IMR-90 (cell line): ENCODE results near the gene LTF. TPM values are rescaled to one million over a fixed set of nuclear protein-coding genes. Genes with fewer than 3 reads are reported as not detected.

ENCODE experiments used
- ATAC-seq: fragments of 200-7000 bp; cut with Tn5 transposase; 2 replicates; pipeline ENCODE4 v1.9.1; 2020; ENCODE audit warnings: low read depth, mild to moderate bottlenecking, moderate library complexity
- BruUV-seq: library from RNA; stranded (reverse); fragments of 400-500 nt; replicated peaks from 2 replicates; lab custom pipeline; 2021; lab: Mats Ljungman, UMichigan
- CTCF ChIA-PET: fragments of 300-600 bp; formaldehyde crosslinking; extraction: SDS; loops from one replicate; lab custom pipeline; 2021; ENCODE audit warnings: antibody characterized with exemption; lab: Yijun Ruan, JAX
- POLR2A ChIA-PET: fragments of 300-600 bp; sonication (Branson Sonifier 250); formaldehyde crosslinking; loops from one replicate; lab custom pipeline; 2022; ENCODE audit warnings: antibody characterized with exemption; ENCODE audit not compliant: unreplicated experiment; lab: Charles Lee
- DNase-seq: peaks from one replicate; pipeline ENCODE4 v3.0.0; 2013
- H2AFZ ChIP-seq: replicated peaks from 2 replicates; pipeline ENCODE3; 2013; ENCODE audit warnings: low read length, mild to moderate bottlenecking; ENCODE audit not compliant: poor library complexity
- H2AK5ac ChIP-seq: 2 replicates; pipeline ENCODE4 v1.6.1; 2013; ENCODE audit warnings: low read depth, low read length, inconsistent platforms
- H2AK9ac ChIP-seq: replicated peaks from 2 replicates; pipeline ENCODE3; 2013; ENCODE audit warnings: mild to moderate bottlenecking, low read depth, low read length, moderate library complexity; ENCODE audit not compliant: poor library complexity
- H2BK120ac ChIP-seq: 2 replicates; pipeline ENCODE4 v1.6.1; 2013; ENCODE audit warnings: low read depth, low read length, inconsistent platforms
- H2BK15ac ChIP-seq: 3 replicates; pipeline ENCODE4 v1.6.1; 2013; ENCODE audit warnings: low read depth, low read length, inconsistent platforms
- H2BK20ac ChIP-seq: 2 replicates; pipeline ENCODE4 v1.6.1; 2013; ENCODE audit warnings: low read depth, mild to moderate bottlenecking, inconsistent platforms, low read length, moderate library complexity
- H2BK5ac ChIP-seq: 2 replicates; pipeline ENCODE4 v1.6.1; 2013; ENCODE audit warnings: mild to moderate bottlenecking, low read depth, low read length, inconsistent platforms; ENCODE audit not compliant: poor library complexity, severe bottlenecking
- H3K14ac ChIP-seq: replicated peaks from 2 replicates; pipeline ENCODE4 v1.6.1; 2013; ENCODE audit warnings: low read depth, low read length, inconsistent platforms
- H3K18ac ChIP-seq: 2 replicates; pipeline ENCODE4 v1.6.1; 2013; ENCODE audit warnings: low read depth, low read length, control low read depth
- H3K23ac ChIP-seq: 2 replicates; pipeline ENCODE4 v1.6.1; 2013; ENCODE audit warnings: low read depth, low read length, inconsistent platforms
- H3K27ac ChIP-seq: 2 replicates; pipeline ENCODE4 v1.5.1; 2013; ENCODE audit warnings: mild to moderate bottlenecking, control low read depth, low read length; ENCODE audit not compliant: insufficient read depth
- H3K27me3 ChIP-seq: 2 replicates; pipeline ENCODE4 v1.6.1; 2013; ENCODE audit warnings: low read length; ENCODE audit not compliant: control insufficient read depth, insufficient read depth
- H3K36me3 ChIP-seq: 2 replicates; pipeline ENCODE4 v1.6.1; 2013; ENCODE audit warnings: low read length, mixed read lengths; ENCODE audit not compliant: control insufficient read depth, insufficient read depth
- H3K4ac ChIP-seq: 2 replicates; pipeline ENCODE4 v1.6.1; 2013; ENCODE audit warnings: low read depth, low read length, inconsistent platforms
- H3K4me1 ChIP-seq: 2 replicates; pipeline ENCODE4 v1.6.1; 2013; ENCODE audit warnings: low read length, mixed read lengths; ENCODE audit not compliant: control insufficient read depth, insufficient read depth
- H3K4me2 ChIP-seq: 2 replicates; pipeline ENCODE4 v1.6.1; 2013; ENCODE audit warnings: low read depth, mild to moderate bottlenecking, control low read depth, low read length, moderate library complexity
- H3K4me3 ChIP-seq: 2 replicates; pipeline ENCODE4 v1.5.1; 2013; ENCODE audit warnings: low read depth, mild to moderate bottlenecking, control low read depth, low read length, moderate library complexity; ENCODE audit not compliant: insufficient read depth
- H3K56ac ChIP-seq: 2 replicates; pipeline ENCODE4 v1.6.1; 2013; ENCODE audit warnings: low read length, inconsistent platforms; ENCODE audit not compliant: insufficient read depth; ENCODE audit errors: extremely low read depth
- H3K79me1 ChIP-seq, 2 experiments: 2 replicates each; pipeline ENCODE4 v1.6.1; 2013; ENCODE audit warnings: low read length in 2 of 2, inconsistent platforms in 1 of 2, low read depth in 1 of 2
- H3K9ac ChIP-seq: 2 replicates; pipeline ENCODE4 v1.6.1; 2013; ENCODE audit warnings: low read depth, low read length, control low read depth
- H3K9me1 ChIP-seq: 2 replicates; pipeline ENCODE4 v1.6.1; 2013; ENCODE audit warnings: low read length, inconsistent platforms; ENCODE audit not compliant: insufficient read depth
- H3K9me3 ChIP-seq: 2 replicates; pipeline ENCODE4 v1.6.1; 2013; ENCODE audit warnings: low read length; ENCODE audit not compliant: control insufficient read depth, insufficient read depth
- H4K20me1 ChIP-seq: 2 replicates; pipeline ENCODE4 v1.6.1; 2013; ENCODE audit warnings: low read length, inconsistent platforms; ENCODE audit not compliant: insufficient read depth
- H4K5ac ChIP-seq: 2 replicates; pipeline ENCODE4 v1.6.1; 2013; ENCODE audit warnings: mild to moderate bottlenecking, low read depth, low read length, control low read depth
- H4K8ac ChIP-seq, 2 experiments: 2 replicates each; pipeline ENCODE4 v1.6.1; 2013; ENCODE audit warnings: low read depth in 2 of 2, low read length in 2 of 2, control low read depth in 1 of 2, inconsistent platforms in 1 of 2
- H4K91ac ChIP-seq: 2 replicates; pipeline ENCODE4 v1.6.1; 2013; ENCODE audit warnings: low read depth, low read length, inconsistent platforms; ENCODE audit not compliant: insufficient read depth
- BHLHE40 ChIP-seq: fragments of 150-350 bp; IDR thresholded peaks from 2 replicates; pipeline ENCODE4 v1.6.1; 2016; ENCODE audit warnings: mild to moderate bottlenecking, low read depth, low read length
- CEBPB ChIP-seq: IDR thresholded peaks from 2 replicates; pipeline ENCODE4 v1.6.1; 2012; ENCODE audit warnings: low read depth, low read length, improper control_type of control experiment
- CHD1 ChIP-seq: IDR thresholded peaks from 2 replicates; pipeline ENCODE4 v1.6.1; 2012; ENCODE audit warnings: low read depth, low read length, improper control_type of control experiment
- FOS ChIP-seq: fragments of 150-350 bp; IDR thresholded peaks from 2 replicates; pipeline ENCODE4 v1.6.1; 2016; ENCODE audit warnings: low read depth, low read length
- MAFK ChIP-seq: IDR thresholded peaks from 2 replicates; pipeline ENCODE4 v1.6.1; 2012; ENCODE audit warnings: low read depth, low read length, improper control_type of control experiment
- MAZ ChIP-seq: IDR thresholded peaks from 2 replicates; pipeline ENCODE4 v1.6.1; 2012; ENCODE audit warnings: low read depth, mild to moderate bottlenecking, low read length, improper control_type of control experiment, moderate library complexity, borderline replicate concordance
- MXI1 ChIP-seq: IDR thresholded peaks from 2 replicates; pipeline ENCODE4 v1.6.1; 2012; ENCODE audit warnings: low read depth, mild to moderate bottlenecking, low read length, moderate library complexity, borderline replicate concordance
- NFE2L2 ChIP-seq: fragments of 150-350 bp; IDR thresholded peaks from 2 replicates; pipeline ENCODE4 v1.6.1; 2016; ENCODE audit warnings: low read depth, mild to moderate bottlenecking, low read length
- POLR2A ChIP-seq: IDR thresholded peaks from 2 replicates; pipeline ENCODE4 v1.6.1; 2012; ENCODE audit warnings: mild to moderate bottlenecking, low read depth, low read length
- RAD21 ChIP-seq: IDR thresholded peaks from 2 replicates; pipeline ENCODE4 v1.6.1; 2012; ENCODE audit warnings: low read length, improper control_type of control experiment
- RCOR1 ChIP-seq: IDR thresholded peaks from 2 replicates; pipeline ENCODE4 v1.6.1; 2012; ENCODE audit warnings: mild to moderate bottlenecking, low read length, improper control_type of control experiment; ENCODE audit not compliant: insufficient replicate concordance
- RFX5 ChIP-seq: IDR thresholded peaks from 2 replicates; pipeline ENCODE4 v1.8.0; 2012; ENCODE audit warnings: low read depth, mild to moderate bottlenecking, low read length, moderate library complexity
- SMC3 ChIP-seq: fragments of 150-350 bp; IDR thresholded peaks from 2 replicates; pipeline ENCODE4 v1.6.1; 2016; ENCODE audit warnings: low read depth, mild to moderate bottlenecking, antibody characterized with exemption, low read length, moderate library complexity
- WGBS, 2 experiments: methylation state at CpG; one replicate each; pipeline versions ENCODE4 v1.1.5 to v1.1.7; 2013; ENCODE audit warnings: missing lambda C conversion rate in 2 of 2; ENCODE audit not compliant: insufficient read length in 1 of 2; ENCODE audit errors: extremely low coverage in 2 of 2; 5-methylcytosine and 5-hydroxymethylcytosine counted together
- dilution Hi-C: fragments of 300-500 bp; cut with HindIII; formaldehyde crosslinking; loops from one replicate; pipeline ENCODE4 v1.14.3; 2018; ENCODE audit warnings: low sequenced_read_pairs; ENCODE audit not compliant: unreplicated experiment
- in situ Hi-C: fragments of 300-500 bp; cut with MboI; formaldehyde crosslinking; loops from 3 replicates; pipeline ENCODE4 v1.14.3; 2019; ENCODE audit warnings: low sequenced_read_pairs, inconsistent platforms, mixed read lengths
- intact Hi-C: fragments of 100-400 bp; cut with micrococcal nuclease; formaldehyde crosslinking; loops from 2 replicates; pipeline ENCODE4 v1.10.0; 2022
- polyA plus RNA-seq, 3 experiments: library from polyadenylated mRNA; depleted of rRNA; stranded (reverse); fragments of >200 nt; gene quantifications; 2 replicates each; pipeline ENCODE4 v1.2.3, GENCODE V29; 2012; ENCODE audit warnings: low replicate concordance in 1 of 3
- total RNA-seq: library from RNA; depleted of rRNA; stranded (reverse); fragments of >200 nt; gene quantifications from 2 replicates; pipeline ENCODE4 v1.2.3, GENCODE V29; 2012
- TF ChIP-seq, protein P1 (sequence below): fragments of 150-350 bp; IDR thresholded peaks from 2 replicates; pipeline ENCODE4 v1.6.1; 2016; ENCODE audit warnings: low read depth, mild to moderate bottlenecking, low read length, moderate library complexity, borderline replicate concordance
- TF ChIP-seq, protein P2 (sequence below): conservative IDR thresholded peaks from 2 replicates; pipeline ENCODE4 v1.5.1; 2012; ENCODE audit warnings: mild to moderate bottlenecking, low read depth, low read length, improper control_type of control experiment
- TF ChIP-seq, protein P3 (sequence below): fragments of 150-350 bp; IDR thresholded peaks from 2 replicates; pipeline ENCODE4 v1.6.1; 2017; ENCODE audit warnings: mild to moderate bottlenecking, antibody characterized with exemption, low read length, low read depth

The LTF gene
- total and polyA plus RNA-seq, 2 of the 4 experiments (the other 2 are of a cell fraction): not detected

DNA sequence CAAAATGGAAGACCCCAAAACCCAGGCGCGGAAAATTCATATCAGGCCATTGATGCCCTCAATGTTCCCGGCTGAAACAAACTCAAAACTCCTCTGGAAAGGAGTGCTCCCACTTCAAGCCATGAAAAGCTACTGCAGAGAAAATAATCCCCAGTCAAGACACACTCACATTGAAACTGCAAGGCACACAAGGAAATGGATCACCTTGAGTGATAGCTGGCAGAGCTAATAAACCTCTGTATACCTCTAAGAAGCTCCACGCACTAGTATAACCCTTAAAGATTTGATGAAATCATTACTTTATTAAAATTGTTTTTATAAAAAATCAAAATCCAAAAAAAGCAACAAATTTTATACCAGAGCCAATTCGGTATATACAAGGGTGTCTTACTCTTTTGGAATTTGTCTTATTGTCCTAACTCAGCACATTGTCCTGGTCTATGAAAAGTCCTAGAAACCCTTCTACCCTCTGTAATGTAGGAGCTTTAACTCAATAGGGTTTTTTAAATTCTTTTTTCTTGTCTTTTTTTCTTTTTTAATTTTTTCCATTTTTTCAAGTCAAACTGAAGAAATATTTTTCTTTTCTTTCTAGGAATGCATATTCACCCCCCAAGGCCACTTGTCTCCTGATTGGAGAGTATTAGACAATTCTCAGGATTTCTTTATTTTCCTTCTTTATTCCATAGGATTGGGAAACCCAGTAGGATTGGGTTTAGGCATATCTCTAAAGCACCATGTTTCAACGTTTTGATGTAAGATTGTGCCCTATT is 66.3 kb downstream of the LTF start:
- Histone ChIP-seq H3K27ac (no peak overlapping the region), H2BK5ac (no peak overlapping the region), H3K4me2 (no peak overlapping the region), H3K14ac (no peak overlapping the region), H2BK120ac (no peak overlapping the region), H4K91ac (no peak overlapping the region), H3K56ac (no peak overlapping the region), H3K27me3 (peaks cover 4% of the 10 kb centered on the region; the same call in 1 of the 2 replicates), H3K18ac (no peak overlapping the region), H4K8ac (no peak overlapping the region), H3K9me1 (no peaks in the 10 kb centered on the region; the same call in 1 of the 2 replicates), H2AK9ac (no peak overlapping the region), H3K36me3 (no peaks in the 10 kb centered on the region), H3K4me1 (peaks cover 9% of the 10 kb centered on the region), H3K9me3 (no peaks in the 10 kb centered on the region), H2AK5ac (no peak overlapping the region), H4K5ac (no peak overlapping the region), H3K4me3 (no peak overlapping the region), H4K20me1 (no peaks in the 10 kb centered on the region), H3K23ac (no peak overlapping the region), H2BK15ac (no peak overlapping the region), H3K4ac (no peak overlapping the region), H3K79me1 (no peaks in the 10 kb centered on the region), H2AFZ (no peak overlapping the region), H2BK20ac (no peak overlapping the region), H3K9ac (no peak overlapping the region)
- POLR2A ChIA-PET: no interaction called here
- intact Hi-C loops (no loop called here), dilution Hi-C loops (no loop called here), in situ Hi-C loops (no loop called here)
- WGBS, 2 experiments: no CpG with 5 or more reads among the region's 6 CpGs
- CTCF ChIA-PET: no interaction called here
- no peak for DNase-seq
- TF ChIP-seq POLR2A: no peak
- TF ChIP-seq MXI1: no peak
- no peak for TF ChIP-seq MAZ
- no peak for TF ChIP-seq RFX5
- TF ChIP-seq, protein P1, sequence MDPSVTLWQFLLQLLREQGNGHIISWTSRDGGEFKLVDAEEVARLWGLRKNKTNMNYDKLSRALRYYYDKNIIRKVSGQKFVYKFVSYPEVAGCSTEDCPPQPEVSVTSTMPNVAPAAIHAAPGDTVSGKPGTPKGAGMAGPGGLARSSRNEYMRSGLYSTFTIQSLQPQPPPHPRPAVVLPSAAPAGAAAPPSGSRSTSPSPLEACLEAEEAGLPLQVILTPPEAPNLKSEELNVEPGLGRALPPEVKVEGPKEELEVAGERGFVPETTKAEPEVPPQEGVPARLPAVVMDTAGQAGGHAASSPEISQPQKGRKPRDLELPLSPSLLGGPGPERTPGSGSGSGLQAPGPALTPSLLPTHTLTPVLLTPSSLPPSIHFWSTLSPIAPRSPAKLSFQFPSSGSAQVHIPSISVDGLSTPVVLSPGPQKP: no peak
- TF ChIP-seq RCOR1: no peak
- no peak for TF ChIP-seq SMC3
- no peak for TF ChIP-seq CEBPB
- no peak for TF ChIP-seq BHLHE40
- TF ChIP-seq, protein P2, sequence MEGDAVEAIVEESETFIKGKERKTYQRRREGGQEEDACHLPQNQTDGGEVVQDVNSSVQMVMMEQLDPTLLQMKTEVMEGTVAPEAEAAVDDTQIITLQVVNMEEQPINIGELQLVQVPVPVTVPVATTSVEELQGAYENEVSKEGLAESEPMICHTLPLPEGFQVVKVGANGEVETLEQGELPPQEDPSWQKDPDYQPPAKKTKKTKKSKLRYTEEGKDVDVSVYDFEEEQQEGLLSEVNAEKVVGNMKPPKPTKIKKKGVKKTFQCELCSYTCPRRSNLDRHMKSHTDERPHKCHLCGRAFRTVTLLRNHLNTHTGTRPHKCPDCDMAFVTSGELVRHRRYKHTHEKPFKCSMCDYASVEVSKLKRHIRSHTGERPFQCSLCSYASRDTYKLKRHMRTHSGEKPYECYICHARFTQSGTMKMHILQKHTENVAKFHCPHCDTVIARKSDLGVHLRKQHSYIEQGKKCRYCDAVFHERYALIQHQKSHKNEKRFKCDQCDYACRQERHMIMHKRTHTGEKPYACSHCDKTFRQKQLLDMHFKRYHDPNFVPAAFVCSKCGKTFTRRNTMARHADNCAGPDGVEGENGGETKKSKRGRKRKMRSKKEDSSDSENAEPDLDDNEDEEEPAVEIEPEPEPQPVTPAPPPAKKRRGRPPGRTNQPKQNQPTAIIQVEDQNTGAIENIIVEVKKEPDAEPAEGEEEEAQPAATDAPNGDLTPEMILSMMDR: no peak
- no peak for TF ChIP-seq MAFK
- TF ChIP-seq FOS: no peak
- no peak for TF ChIP-seq NFE2L2
- no peak for TF ChIP-seq CHD1
- TF ChIP-seq, protein P3, sequence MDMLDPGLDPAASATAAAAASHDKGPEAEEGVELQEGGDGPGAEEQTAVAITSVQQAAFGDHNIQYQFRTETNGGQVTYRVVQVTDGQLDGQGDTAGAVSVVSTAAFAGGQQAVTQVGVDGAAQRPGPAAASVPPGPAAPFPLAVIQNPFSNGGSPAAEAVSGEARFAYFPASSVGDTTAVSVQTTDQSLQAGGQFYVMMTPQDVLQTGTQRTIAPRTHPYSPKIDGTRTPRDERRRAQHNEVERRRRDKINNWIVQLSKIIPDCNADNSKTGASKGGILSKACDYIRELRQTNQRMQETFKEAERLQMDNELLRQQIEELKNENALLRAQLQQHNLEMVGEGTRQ: no peak
- TF ChIP-seq RAD21: no peak
- ATAC-seq: no peak
- no TSS peak for BruUV-seq
